Fibroblast of lung (primary cell): ENCODE measurements around the gene TOR4A.

Source experiments
- CTCF ChIP-seq, 2 donors: IDR thresholded peaks in 1 of 2; conservative IDR thresholded peaks in 1 of 2; 1 replicate in 1 of 2; 2 replicates in 1 of 2; pipeline ENCODE4 v1.5.1; 2011 to 2012; ENCODE audit warnings: low read length in 2 of 2, control low read depth in 1 of 2, inconsistent platforms in 1 of 2, low read depth in 1 of 2, mild to moderate bottlenecking in 1 of 2
- EZH2 ChIP-seq: IDR thresholded peaks from 2 replicates; pipeline ENCODE4 v1.5.1; 2012; ENCODE audit warnings: low read length, control low read depth, mild to moderate bottlenecking; ENCODE audit errors: missing control alignments

GRCh38 chr9:137303151-137303892 is 25.8 kb downstream of the TOR4A start:
- TF ChIP-seq CTCF (conservative IDR thresholded peaks at IDR 0.05 in 1 of 2, IDR thresholded peaks at IDR 0.05 in 1 of 2; ENCODE audit: low read depth in 1 of 2, low read length in 2 of 2), result no peak
- no peak for TF ChIP-seq EZH2
